ENCODE measurements around the gene ZNF574.
A peak's percentile ranks its signal among the peaks of the same experiment; 100 is the strongest.

The ZNF574 gene

DNA sequence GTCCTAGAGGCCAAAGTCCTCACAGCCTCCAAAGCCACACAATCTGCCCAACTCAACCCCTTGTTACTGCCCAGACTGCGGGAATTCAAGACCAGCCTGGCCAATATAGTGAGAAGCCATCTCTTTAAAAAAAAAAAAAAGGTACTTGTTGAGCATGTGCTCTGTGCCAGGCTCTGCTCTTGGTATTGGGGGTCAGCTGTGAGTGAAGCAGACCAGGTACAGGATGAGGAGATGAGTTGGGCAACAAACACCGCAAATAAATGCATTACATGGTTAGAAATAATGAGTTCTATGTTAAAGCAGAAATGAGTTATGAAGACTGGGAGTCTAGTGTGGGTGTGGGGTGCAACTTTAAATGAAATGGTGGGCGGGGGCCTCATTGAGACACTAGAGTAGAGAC lies 15.8 kb upstream of the ZNF574 start:
- no peak for DNase-seq

DNA sequence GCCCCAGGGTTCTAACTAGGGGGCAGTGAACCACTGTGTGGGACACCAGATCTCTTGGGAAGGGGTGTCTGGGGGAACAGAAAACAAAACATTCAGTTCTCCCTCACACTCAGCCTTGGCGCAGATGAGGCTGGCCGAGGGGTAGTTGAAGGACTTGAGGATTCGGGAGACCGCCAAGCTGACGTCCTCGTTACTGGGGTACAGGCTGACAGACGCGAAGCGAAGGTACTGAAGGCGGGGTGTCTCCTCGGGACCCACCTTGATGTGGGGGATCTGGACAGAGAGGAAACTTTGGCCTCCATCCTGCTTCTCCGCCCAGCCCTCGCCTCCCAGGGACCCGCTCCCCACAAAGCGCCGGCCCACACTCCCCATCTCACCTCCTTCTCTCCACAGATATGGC lies 13.6 kb upstream of the ZNF574 start:
- DNase-seq = no peak

DNA sequence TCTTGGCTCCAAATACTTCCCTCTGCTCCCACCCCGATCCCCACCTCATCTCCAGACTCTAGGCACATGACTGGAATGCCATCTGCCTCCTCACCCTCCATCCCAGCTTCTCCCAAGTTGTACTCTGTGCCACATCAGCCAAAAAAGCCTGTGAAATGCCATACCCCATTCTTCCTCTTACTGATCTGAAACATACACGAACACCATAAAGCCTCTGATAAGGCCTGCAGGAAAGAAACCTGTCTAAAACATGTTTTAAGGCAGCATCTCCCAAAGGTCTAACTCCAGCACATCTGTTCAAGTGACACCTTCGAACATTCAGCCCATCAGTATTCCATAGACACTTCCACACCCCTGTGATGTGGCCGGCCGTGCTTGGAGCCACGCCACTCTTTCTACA lies 11.5 kb upstream of the ZNF574 start:
- DNase-seq = no peak

DNA sequence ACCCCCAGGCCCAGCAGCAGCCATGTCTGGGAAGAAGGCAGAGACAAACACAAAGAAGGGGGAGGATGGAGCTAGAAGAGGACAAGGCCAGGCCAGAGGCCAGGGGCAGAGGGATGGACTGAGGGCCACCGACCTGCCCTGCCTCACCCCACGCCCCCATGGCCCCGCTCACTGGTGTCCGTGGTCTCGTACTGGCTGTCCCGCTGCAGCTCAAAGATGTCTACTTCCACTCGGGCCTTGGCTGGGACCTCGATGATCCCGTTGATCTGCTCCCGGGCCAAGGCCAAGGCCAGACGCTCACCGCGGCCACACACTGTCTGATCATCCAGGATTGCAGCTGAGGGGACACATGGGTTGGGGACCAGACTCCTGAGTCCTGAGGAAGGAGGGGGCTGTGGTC lies 10.9 kb upstream of the ZNF574 start:
- no peak for DNase-seq

DNA sequence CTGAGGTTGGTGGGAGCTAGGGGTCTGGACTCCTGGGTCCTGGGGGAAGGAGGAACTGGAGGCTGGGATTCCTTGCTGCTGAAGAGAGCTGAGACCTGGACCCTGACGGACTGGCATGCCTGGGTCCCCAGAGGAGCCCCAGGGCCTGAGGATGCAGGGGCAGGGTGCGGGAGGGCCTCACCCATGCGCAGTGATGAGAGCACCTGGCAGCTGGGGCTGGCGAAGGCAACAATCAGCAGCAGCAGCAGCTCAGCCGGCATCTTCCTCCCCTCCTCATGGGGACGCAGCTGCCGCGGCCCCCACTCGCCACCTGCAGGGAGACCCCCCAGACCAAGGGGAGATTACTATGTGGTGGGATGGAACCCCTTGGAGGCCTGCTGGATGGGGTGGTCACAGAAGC lies 10.5 kb upstream of the ZNF574 start:
- no peak for DNase-seq

DNA sequence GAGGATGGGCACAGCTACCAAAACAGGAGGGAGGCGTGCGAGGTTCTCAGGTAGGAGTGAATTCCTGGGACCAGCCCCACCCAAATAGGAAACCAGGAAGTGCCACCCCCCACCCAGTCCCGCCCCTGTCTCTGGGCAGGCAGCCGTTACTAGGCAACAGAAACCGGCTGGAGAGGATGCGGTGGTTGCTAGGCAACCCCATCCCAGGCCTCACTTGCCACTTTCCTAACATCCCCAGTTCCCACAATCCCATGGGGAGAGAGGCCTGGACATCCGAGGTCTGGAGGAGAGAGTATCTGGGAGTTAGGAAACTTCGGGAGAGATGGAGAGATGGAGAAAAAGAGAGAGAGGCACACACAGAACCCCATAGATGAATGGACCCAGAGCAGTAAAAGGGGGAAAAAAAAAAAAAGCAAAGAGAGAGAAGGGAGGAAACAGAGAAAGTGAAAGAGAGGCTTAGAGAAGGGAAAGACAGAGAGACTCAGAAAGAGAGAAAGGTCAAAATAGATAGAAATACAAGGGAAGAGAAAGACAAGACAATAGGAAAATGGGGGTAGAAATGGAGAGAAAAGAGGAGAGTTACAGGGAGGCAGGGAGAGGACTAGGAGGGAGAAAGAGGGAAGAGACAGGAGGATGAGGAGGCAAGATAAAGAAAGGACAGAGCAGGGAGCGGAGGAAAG lies 9.8 kb upstream of the ZNF574 start:
- peak; percentile 69 for DNase-seq

DNA sequence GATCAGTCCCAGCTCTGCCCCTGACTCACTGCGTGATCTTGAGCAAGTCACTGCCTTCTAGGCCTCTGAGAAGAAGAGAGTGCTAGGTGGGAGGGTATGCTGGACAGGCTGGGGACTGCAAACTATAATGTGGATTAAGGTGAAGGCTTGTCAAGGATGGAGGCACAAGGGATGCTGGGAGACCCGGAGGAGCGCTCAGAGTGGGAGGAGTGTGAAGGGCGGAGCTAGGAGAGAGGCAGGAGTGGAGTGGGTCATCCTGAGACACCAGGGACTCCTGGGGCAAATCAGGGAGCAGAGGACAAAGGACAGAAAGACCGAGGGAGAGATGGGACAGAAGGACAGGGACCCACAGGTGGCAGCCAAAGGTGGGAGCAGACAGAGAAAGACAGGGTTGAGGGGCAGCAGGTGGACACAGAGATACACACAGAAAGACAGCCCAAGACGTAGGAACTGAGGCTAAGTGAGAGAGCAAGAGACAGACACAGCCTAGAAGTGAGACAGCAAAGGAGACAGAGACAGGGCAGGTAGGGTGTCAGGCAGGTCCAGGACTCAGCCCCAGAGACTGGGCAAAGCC lies 8.6 kb upstream of the ZNF574 start:
- DNase-seq = no peak

DNA sequence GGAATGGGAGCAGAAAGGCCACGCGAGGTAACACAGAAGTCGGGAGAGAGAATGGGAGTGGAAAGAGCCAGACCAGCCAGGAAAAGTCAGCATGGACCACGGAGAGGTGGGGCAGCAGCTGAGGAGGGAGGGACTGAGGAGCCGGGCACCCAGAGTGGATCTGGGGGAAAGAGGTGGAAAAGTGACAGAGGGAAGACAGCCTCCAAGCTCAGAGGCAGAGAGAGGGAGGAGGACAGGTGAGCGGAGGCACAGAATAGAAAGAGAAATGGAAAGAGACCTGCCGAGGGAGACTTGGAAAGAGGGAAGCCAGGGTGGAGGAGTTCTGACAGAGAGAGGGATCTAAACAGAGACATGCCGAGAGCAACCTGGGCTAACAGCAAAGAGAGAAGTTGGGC lies 7.6 kb upstream of the ZNF574 start:
- DNase-seq = no peak

DNA sequence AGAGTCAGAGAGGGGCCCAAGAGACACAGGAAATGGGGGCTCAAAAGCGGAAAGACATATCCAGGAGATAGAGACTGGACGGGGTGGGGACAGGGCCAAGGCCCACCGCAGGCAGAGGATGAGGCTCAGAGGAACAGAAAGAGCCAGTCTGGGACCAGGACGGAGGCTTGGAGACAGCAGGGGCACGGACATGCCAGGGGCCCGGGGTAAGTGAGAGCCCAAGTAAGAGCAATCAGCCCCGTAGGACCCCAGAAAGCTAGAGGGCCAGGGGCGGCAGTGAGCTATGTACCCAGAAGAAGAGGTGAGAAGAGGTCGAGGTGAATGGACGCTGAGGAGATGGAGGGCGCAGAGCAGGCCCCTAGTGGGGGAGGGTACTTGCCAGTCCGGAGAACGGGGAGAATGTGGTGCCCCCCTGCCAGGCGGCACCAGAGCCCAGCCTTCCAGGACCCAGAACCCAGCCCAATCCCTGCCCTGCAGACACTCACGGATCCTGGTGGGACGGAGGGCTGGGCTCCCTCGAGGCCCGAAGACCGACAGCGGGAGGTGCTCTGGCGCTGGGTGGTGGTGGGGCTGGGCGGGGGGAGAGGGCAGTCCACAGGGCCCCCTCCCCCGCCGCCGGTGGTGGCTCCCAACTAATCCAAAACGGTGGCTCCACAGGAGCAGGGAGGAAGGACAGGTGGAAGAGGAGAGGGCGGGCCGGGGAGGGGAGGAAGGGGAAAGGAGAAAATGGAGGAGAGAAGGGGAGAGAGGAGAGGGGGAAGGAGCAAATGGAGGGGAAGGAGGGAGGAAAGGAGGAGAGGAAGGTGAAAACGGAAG lies 7.0 kb upstream of the ZNF574 start:
- no peak for DNase-seq

DNA sequence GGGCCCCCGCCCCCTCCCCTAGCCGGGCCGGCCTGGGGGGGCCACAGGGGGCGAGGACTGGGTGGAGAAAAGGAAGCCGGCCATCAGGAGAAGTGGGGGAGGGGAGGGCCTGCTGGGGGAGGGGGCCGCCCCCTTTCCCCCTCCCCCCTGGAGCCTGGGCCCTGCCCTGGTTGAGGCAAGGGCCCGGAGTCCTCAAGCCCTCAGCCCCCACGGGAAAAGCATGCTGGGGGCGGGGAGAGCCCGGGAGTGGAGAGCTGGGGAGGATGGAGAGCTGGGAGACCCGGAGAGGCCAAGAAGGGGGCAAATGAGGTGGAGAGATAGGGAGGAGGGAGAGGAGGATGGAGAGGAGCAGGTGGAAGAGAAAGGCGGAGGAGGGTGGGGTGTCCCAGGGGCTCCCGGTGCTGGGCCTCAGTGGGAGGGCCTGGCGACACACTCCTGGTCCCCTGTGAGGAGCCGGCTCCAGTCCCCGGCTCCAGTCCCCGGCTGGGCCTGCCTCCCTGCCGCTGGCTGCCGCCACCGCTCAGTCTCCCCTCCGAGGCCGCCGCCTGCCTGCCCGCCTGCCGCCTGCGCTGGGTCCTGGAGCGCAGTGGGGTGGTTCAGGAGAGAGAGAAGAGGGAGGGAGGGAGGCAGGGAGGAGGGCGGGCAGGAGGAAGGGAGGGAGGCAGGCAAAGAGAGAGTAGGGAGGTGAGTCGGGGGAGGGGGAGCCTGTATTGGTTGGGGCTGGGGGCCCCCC lies 6.2 kb upstream of the ZNF574 start, which contains the start of gene GRIK5:
Gene GRIK5 (minus strand): TSS at position 588 of the 733 bp plus-strand sequence. CDS start 4,436 bp downstream, outside the sequence.
- no peak for DNase-seq

DNA sequence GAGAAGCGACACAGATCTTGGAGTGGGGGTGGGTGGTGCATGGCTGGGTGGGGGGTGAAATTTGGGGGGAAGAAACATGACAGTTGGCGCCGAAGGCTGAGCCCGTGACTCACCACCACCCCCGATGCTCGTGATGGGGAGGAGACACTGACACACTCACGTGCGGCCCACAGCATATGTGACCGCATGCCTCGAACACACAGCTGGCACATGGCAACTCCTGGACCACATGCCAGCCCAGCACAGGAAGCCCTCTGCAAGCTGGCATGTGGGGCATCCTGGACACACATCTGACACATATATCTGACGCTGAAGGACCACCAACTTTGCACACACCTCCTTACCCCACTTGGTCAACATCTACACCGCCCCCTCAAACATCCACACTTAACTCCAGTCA lies 4.7 kb upstream of the ZNF574 start:
- no peak for DNase-seq

DNA sequence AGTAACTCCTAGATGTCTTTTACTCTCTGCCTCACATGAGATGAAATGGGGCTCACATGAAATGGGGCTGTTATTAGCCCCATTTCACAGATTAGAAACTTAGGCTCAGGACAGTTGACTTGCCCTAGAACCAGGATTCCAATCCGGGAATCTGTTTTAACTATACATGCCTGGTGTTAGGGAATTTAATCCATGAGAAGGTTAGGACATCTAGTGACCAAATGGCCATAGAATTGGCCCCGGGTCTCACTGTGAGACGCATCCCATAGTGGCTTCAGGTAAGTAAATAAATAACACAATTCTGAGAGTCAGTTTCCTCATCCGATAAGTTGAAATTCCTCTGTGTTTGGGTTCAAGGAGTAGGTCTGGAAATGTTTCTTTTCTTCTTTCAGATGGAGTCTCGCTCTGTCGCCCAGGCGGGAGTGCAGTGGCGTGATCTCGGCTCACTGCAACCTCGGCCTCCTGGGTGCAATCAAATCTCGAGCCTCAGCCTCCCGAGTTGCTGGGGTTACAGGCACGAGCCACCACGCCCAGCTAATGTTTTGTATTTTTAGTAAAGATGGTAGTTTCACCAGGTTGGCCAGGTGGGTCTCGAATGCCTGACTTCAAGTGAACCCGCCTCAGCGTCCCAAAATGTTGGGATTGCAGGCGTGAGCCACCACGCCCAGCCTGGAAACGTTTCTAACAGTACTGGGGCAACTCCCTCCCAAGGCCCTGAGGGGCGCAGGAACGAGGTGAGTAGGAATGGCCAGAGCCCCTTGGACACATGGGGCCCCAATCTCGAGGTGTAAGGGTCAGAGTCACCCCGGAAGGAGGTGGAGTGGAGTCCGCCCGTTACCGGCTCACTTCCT lies 1.2 kb upstream of the ZNF574 start:
- DNase-seq = no peak

DNA sequence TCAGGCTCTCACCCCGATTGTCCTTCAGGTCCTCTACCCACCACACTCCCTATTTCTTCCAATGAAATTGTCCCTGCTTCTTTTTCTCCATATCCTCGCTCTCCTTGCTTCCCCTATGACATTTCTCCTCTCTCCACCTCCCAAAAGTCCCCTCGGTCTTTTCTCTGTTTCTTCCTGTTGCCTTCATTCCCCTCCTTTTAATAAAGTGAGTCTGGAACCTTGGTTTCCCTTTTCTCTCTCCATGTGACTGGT lies 676 bp upstream of the ZNF574 start:
- DNase-seq = peak in 1 of 2 experiments; percentile 63

DNA sequence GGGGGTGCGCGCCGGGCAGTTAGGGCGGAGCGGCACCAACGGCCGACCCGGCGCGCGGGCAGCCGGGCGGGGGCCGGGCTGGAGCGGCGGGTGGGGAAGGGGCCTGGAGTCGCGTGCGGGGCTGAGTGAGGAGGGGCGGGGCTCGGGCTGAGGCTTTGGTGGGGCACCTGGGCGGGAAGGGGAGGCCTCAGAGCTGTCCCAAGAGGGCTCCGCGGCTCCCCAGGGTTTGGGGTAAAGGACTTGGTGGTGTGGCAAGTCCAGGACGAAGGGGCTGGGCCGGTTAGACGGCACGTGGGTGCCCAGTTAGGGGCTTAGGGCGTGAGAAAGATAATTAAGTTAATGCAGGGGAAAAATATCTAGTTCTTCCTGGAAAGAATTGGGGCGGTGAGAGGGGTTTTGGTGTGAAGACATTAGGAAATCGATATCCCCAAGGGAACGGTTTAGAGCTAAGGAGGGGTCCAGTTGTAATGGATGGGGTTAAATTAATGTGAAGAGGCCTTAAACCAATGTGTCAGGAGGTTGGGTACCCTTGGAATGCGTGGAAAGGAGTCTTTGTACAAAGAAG lies 496 bp downstream of the ZNF574 start:
- DNase-seq = no peak

DNA sequence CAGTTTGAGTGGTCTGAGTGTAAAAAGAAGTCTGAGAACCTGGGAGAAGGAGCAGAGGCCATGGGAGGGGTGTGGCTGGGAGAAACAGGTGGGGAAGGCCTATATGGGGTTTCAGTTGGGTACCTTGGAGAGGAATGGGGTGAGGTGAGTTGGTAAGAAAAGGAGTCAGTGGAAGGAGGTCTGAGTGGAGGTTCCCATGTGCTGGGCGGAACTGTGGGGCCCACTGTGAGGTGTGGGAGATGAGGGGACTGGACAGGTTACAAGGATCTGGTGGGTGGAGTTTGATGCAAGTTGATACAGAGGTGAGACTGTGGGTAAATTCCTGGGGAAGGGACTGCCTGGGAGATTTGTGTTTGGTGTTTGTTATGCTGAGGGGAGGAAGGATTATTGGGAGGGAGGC lies 2.1 kb downstream of the ZNF574 start:
- no peak for DNase-seq

DNA sequence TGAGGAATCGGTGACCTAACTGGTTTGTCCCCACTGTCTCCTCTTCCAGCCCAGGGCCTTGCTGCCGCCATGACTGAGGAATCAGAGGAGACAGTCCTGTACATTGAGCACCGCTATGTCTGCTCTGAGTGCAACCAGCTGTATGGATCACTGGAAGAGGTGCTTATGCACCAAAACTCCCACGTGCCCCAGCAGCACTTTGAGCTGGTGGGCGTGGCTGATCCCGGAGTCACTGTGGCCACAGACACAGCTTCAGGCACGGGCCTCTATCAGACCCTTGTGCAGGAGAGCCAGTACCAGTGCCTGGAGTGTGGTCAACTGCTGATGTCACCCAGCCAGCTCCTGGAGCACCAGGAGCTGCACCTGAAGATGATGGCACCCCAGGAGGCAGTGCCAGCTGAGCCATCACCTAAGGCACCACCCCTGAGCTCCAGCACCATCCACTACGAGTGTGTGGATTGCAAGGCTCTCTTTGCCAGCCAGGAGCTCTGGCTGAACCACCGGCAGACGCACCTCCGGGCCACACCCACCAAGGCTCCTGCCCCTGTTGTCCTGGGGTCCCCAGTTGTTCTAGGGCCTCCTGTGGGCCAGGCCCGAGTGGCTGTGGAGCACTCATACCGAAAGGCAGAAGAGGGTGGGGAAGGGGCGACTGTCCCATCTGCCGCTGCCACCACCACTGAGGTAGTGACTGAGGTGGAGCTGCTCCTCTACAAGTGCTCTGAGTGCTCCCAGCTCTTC lies 2.7 kb downstream of the ZNF574 start:
- DNase-seq = no peak

DNA sequence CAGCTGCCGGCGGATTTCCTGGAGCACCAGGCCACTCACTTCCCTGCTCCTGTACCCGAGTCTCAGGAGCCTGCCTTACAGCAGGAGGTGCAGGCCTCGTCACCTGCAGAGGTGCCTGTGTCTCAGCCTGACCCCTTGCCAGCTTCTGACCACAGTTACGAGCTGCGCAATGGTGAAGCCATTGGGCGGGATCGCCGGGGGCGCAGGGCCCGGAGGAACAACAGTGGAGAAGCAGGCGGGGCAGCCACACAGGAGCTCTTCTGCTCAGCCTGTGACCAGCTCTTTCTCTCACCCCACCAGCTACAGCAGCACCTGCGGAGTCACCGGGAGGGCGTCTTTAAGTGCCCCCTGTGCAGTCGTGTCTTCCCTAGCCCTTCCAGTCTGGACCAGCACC lies 3.3 kb downstream of the ZNF574 start:
- no peak for DNase-seq

DNA sequence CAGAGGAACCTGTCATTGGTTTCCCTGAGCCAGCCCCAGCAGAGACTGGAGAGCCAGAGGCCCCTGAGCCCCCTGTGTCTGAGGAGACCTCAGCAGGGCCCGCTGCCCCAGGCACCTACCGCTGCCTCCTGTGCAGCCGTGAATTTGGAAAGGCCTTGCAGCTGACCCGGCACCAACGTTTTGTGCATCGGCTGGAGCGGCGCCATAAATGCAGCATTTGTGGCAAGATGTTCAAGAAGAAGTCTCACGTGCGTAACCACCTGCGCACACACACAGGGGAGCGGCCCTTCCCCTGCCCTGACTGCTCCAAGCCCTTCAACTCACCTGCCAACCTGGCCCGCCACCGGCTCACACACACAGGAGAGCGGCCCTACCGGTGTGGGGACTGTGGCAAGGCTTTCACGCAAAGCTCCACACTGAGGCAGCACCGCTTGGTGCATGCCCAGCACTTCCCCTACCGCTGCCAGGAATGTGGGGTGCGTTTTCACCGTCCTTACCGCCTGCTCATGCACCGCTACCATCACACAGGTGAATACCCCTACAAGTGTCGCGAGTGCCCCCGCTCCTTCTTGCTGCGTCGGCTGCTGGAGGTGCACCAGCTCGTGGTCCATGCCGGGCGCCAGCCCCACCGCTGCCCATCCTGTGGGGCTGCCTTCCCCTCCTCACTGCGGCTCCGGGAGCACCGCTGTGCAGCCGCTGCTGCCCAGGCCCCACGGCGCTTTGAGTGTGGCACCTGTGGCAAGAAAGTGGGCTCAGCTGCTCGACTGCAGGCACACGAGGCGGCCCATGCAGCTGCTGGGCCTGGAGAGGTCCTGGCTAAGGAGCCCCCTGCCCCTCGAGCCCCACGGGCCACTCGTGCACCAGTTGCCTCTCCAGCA lies 4.2 kb downstream of the ZNF574 start:
- DNase-seq = no peak

DNA sequence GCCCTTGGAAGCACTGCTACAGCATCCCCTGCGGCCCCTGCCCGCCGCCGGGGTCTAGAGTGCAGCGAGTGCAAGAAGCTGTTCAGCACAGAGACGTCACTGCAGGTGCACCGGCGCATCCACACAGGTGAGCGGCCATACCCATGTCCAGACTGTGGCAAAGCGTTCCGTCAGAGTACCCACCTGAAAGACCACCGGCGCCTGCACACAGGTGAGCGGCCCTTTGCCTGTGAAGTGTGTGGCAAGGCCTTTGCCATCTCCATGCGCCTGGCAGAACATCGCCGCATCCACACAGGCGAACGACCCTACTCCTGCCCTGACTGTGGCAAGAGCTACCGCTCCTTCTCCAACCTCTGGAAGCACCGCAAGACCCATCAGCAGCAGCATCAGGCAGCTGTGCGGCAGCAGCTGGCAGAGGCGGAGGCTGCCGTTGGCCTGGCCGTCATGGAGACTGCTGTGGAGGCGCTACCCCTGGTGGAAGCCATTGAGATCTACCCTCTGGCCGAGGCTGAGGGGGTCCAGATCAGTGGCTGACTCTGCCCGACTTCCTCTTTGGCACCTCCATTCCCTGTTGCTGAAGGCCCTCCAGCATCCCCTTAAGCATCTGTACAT lies 4.9 kb downstream of the ZNF574 start:
- DNase-seq = no peak

DNA sequence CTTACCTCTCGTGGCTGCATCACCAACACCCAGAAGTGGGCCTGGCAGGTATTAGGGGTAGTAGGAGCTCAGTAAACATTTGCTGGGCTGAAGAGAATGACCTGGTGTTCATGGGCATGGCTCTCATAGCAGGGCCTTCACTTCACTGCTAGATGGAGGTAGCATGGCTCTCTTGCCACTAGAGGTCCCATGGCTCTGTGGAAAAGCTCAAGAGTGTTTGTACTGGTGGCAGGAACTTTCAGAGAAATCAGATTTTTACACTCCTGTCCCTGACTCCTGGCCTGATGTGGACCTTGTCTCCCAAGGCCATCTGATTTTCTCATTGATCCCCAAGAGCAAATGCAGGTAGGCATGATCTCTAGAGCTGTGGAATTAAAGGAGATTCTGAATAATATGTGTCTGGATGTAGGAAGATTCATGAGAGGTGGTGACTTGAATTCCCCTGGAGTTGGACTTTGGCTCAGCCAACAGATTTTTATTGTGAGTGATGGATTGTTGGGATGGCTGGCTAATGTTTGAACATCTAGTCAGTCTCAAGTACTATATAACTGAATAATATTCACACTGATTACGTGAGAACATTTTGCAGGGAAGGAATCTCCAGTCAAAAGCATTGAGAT lies 5.7 kb downstream of the ZNF574 start:
- no peak for DNase-seq
